Subcutaneous preadipocyte (primary cell): ENCODE measurements around the gene PIH1D1. TPM values are rescaled to one million over a fixed set of nuclear protein-coding genes. Genes with fewer than 3 reads are reported as not detected.

Source experiments
- small RNA-seq: library from RNA; depleted of rRNA; stranded (forward); fragments of <200 nt; gene quantifications from one replicate; pipeline ENCODE3, GENCODE V24; 2012
- total RNA-seq: library from RNA; depleted of rRNA; stranded (reverse); fragments of >200 nt; gene quantifications from 2 replicates; pipeline ENCODE4 v1.2.3, GENCODE V29; 2012

PIH1D1 gene
- 97.6 and 120 TPM in 2 replicates for total RNA-seq

DNA sequence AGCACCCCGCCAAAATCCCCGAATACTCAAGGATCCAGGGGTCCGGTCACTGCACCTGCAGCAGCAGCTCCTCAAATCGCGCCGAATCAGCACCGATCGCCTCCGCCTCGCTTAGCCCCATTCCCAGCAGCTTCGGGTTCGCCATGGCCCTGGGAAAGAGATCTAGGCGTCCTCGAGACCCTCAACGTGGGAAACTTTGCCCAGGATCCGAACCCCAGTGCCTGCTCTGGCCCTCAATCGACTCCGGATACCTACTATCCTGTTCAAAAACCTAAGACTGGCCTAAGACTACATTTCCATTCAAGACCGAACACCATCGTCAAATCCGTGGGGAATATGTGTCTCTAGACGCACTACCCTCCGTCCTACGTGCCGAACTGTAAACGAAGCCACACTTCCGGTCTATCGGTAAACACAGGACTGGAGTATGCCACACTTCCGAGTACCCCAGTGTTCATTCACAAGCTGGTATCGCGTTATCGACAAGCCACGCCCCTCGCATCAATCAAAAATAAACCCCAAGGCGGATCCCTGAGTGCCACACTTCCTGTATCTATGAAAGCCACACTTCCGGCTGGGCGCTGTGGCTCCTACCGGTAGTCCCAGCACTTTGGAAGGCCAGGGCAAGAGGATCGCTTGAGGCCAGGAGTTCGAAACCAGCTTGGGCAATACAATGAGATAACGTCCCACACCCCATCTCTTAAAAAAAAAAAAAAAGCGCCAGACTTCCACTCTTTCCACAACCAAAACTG, at the start of gene PIH1D1:
Gene PIH1D1 (minus strand): TSS at position 385 of the 752 bp plus-strand sequence. CDS start 240 bp downstream, at position 145.

DNA sequence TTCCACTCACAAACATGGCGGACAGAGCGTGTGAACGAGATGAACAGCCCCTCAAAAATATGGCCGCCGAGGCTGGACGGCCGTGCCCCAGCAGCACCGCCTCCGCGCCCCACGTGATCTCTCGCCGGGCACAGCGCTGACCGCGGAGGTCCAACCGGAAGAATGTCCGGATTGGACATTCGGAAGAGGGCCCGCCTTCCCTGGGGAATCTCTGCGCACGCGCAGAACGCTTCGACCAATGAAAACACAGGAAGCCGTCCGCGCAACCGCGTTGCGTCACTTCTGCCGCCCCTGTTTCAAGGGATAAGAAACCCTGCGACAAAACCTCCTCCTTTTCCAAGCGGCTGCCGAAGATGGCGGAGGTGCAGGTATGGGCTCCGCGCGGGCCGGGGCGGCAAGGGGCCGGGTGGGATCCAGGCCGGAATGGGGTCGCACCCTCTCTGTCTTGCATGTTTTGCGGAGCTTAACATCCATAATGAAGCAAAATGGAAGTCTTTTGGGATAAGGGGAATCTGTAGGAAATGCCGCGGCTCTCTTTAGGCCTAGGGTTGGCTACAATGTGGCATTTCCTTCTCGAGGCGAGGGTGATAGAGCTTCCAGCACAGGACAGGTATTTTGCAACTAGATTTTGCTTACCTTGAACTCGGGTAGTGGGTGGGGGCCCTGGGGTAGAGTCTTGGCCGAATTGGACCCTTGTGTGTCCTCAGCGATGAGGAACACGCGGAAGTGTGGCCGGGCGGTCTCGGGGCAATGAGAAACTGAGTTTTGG, 35.8 kb upstream of the PIH1D1 start, which contains the start of gene RPL13A:
Gene RPL13A (plus strand): TSS at position 332 of the 769 bp plus-strand sequence. CDS start 22 bp downstream, at position 354.

DNA sequence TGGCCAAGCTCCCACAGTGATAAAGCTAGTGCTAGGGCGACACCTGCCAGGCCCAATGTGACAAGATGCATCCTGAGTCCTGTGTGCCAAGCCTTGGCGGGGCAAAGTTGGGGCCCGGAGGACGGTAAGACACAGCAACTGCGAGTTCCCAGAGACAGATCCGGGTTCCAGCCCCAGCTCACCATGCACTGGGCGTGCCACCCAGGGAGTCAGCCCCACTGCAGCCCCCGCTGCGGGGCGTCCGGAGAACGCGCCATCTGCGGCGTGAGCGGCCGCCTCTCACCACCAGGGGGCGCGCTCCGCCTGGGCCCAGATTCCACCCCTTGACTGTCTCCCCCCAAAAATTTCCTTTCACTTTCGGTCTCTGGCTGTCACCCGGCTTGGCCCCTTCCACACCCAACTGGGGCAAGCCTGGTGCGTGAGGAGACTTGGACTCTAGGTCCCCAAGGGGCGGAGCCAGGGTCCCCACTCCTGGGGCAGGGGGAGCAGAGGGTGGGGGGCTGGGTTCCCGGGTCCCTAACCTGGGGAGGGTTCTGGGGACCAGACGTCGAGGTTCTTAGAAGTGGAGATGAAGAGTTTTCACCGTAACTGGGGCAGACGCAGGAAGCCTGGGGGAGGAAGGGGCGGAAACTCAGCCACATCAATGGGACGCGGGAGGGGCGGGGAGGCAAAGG, 22.4 kb upstream of the PIH1D1 start, which contains the start of gene FLT3LG:
Gene FLT3LG (plus strand): TSS at position 348 of the 674 bp plus-strand sequence. CDS start 425 bp downstream, outside the sequence.

GRCh38 chr19:49453013-49453756, 1.6 kb upstream of the PIH1D1 start, which contains the start of gene ALDH16A1:
TSS of gene ALDH16A1 (plus strand) at chr19:49453225. CDS start at chr19:49453332, 107 bp downstream.

GRCh38 chr19:49441210-49441959, 10.2 kb downstream of the PIH1D1 start, which contains the start of gene SLC17A7:
TSS of gene SLC17A7 (minus strand) at chr19:49441527. CDS start at chr19:49441379, 148 bp downstream.

DNA sequence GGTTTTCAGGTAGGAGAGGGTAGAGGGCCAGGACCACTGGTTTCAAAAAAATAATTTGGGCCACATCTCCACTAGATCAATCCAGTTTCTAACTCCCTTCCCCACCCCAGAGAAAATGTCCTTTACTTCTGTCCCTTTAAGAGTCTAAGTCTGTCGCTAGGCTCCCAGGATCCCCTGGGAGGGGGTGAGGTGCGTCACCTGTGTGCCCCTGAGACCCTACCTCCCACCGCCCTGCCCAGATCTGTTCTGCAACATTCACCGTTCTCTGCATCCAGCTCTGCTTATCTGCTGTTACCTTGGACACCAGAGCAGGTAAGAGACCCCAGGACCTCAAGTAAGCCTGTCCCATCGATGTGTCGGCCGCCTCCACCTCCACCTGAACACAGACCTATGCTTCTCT, 26.4 kb downstream of the PIH1D1 start, which contains the start of gene GFY:
Gene GFY (plus strand): TSS at position 211 of the 400 bp plus-strand sequence. CDS start 1,043 bp downstream, outside the sequence.

DNA sequence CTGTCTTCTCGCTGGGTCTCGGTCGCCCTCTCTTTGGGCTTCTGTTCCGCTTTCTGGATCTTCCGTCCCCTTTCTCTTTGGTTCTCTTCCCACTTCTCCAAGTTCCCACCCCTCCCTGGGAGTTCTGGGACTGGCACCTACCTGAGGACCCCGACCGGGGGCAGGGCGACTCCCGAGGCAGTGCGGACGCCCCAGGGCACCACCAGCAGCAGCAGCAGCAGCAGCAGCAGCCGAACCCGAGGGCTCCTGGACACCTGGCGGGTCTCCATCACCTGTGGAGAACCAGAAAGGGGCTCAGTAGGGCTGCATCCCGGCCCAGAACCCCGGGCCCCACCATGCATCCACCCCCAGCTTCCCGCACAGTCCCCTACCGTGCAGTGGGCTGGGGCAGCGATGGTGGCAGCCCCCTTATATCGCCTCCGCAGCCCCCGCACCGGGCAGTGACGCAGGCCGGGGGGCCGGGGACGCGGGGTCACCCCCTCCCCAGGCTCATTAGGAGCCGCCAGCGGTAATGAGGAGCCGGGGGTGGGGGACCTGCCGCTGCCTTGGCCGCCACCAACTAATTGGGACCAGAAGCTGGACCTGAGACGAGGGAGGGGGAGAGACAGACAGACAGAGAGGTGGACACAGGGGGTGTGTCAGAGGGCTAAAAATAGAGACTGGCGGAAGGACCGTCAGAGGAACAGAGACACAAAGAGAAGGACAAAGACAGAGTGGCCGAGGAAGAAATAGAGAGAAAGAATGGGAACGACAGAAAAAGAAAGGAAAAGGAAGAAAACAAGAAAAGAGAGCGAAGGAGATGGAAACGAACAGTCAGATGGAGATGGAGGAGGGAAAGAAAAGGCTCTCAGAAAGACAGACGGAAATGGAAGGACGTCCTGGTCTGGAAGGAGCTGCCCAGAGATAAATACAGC, 28.3 kb downstream of the PIH1D1 start, which contains the start of gene PTH2:
Gene PTH2 (minus strand): TSS at position 371 of the 914 bp plus-strand sequence. CDS start 102 bp downstream, at position 269.

Small RNA genes lying within 50 kb of the gene (small RNA-seq; reads per million reads assigned to genes)
- gene MIR150 (0.08 reads per million), gene SNORD32A (not detected), gene SNORD33 (not detected), gene SNORD34 (not detected), gene SNORD35A (not detected), gene SNORD35B (not detected)

Other genes with a start within 250 kb of the PIH1D1 start
- gene SLC6A16, start 126.6 kb downstream of the PIH1D1 start, total RNA-seq: under 0.01 TPM in 1 of 2 replicates, not detected in the other
- gene CD37, start 116.4 kb downstream of the PIH1D1 start, total RNA-seq: not detected in 2 replicates
- gene TEAD2, start 89.4 kb downstream of the PIH1D1 start, total RNA-seq: 5.9 and 16.0 TPM in 2 replicates
- gene DKKL1, start 87.9 kb downstream of the PIH1D1 start, total RNA-seq: not detected in 2 replicates
- gene KASH5, start 63.6 kb downstream of the PIH1D1 start, total RNA-seq: not detected in 2 replicates
- gene PTH2, start 28.4 kb downstream of the PIH1D1 start, total RNA-seq: not detected in 2 replicates
- not detected in 2 replicates for gene GFY, start 26.4 kb downstream of the PIH1D1 start, total RNA-seq
- 0.20 and 0.37 TPM in 2 replicates for gene SLC17A7, start 10.3 kb downstream of the PIH1D1 start, total RNA-seq
- 27.2 and 35.2 TPM in 2 replicates for gene ALDH16A1, start 1.4 kb upstream of the PIH1D1 start, total RNA-seq
- gene FLT3LG, start 22.4 kb upstream of the PIH1D1 start, total RNA-seq: 4.3 and 7.0 TPM in 2 replicates
- gene RPL13A, start 35.8 kb upstream of the PIH1D1 start, total RNA-seq: 2,138 and 3,125 TPM in 2 replicates
- 1,170 and 3,867 TPM in 2 replicates for gene RPS11, start 44.6 kb upstream of the PIH1D1 start, total RNA-seq
- gene FCGRT, start 60.8 kb upstream of the PIH1D1 start, total RNA-seq: 19.7 and 36.4 TPM in 2 replicates
- 135 and 207 TPM in 2 replicates for gene RCN3, start 76.2 kb upstream of the PIH1D1 start, total RNA-seq
- 71.4 and 98.5 TPM in 2 replicates for gene NOSIP, start 128.7 kb upstream of the PIH1D1 start, total RNA-seq
- 0.37 and 0.39 TPM in 2 replicates for gene PRRG2, start 129.5 kb upstream of the PIH1D1 start, total RNA-seq
- gene PRR12, start 139.4 kb upstream of the PIH1D1 start, total RNA-seq: 2.6 and 3.5 TPM in 2 replicates
- 39.3 and 42.0 TPM in 2 replicates for gene RRAS, start 188.3 kb upstream of the PIH1D1 start, total RNA-seq
- gene SCAF1, start 190.4 kb upstream of the PIH1D1 start, total RNA-seq: 15.4 and 19.9 TPM in 2 replicates
- gene IRF3, start 214.0 kb upstream of the PIH1D1 start, total RNA-seq: 47.5 and 53.3 TPM in 2 replicates
- gene BCL2L12, start 214.1 kb upstream of the PIH1D1 start, total RNA-seq: 5.9 and 9.4 TPM in 2 replicates
- 341 and 403 TPM in 2 replicates for gene PRMT1, start 225.5 kb upstream of the PIH1D1 start, total RNA-seq
- gene ADM5, start 237.8 kb upstream of the PIH1D1 start, total RNA-seq: 0.73 and 1.2 TPM in 2 replicates
- gene CPT1C, start 239.3 kb upstream of the PIH1D1 start, total RNA-seq: 16.0 and 22.0 TPM in 2 replicates